CD4-positive, alpha-beta T cell treated with Interleukin-12 subunit alpha and Interleukin-12 subunit beta, for 1 hour (primary cell): Measurements from ENCODE around the gene CCDC85A.

ENCODE experiments used
- DNase-seq: peaks from one replicate; pipeline ENCODE4 v3.0.0-alpha.2; 2020

CCDC85A gene

GRCh38 chr2:56379066-56379465 is 195.3 kb downstream of the CCDC85A start:
- no peak for DNase-seq

GRCh38 chr2:56380861-56381260 is 197.1 kb downstream of the CCDC85A start:
- no peak for DNase-seq

GRCh38 chr2:56382466-56382865 is 198.7 kb downstream of the CCDC85A start:
- no peak for DNase-seq

- no peak for DNase-seq
Measured at GRCh38 chr2:56386657-56387056, 202.9 kb downstream of the CCDC85A start.

GRCh38 chr2:56390644-56391043 is 206.9 kb downstream of the CCDC85A start:
- no peak for DNase-seq

GRCh38 chr2:56410140-56410539 is 226.3 kb downstream of the CCDC85A start:
- DNase-seq, result no peak

- DNase-seq, result no peak
Measured at GRCh38 chr2:56416500-56417176, 232.8 kb downstream of the CCDC85A start.
